Measurements from ENCODE around the gene MYH7B.

The MYH7B gene

GRCh38 chr20:34977365-34978091, 21.9 kb downstream of the MYH7B start:
- no peak for DNase-seq (ENCODE audit: low read depth)

GRCh38 chr20:34978092-34978744, 22.6 kb downstream of the MYH7B start:
- no peak for DNase-seq (ENCODE audit: low read depth)

- DNase-seq (ENCODE audit: low read depth): no peak
Observed at GRCh38 chr20:34979366-34980153, 23.9 kb downstream of the MYH7B start.

GRCh38 chr20:34980543-34981233, 25.0 kb downstream of the MYH7B start:
- DNase-seq (ENCODE audit: low read depth): no peak

GRCh38 chr20:34982270-34983088, 26.8 kb downstream of the MYH7B start:
- no peak for DNase-seq (ENCODE audit: low read depth)

- no peak for DNase-seq (ENCODE audit: low read depth)
Observed at GRCh38 chr20:34983089-34983820, 27.6 kb downstream of the MYH7B start.

GRCh38 chr20:34983995-34984735, 28.5 kb downstream of the MYH7B start:
- DNase-seq (ENCODE audit: low read depth): no peak

GRCh38 chr20:34984756-34985261, 29.1 kb downstream of the MYH7B start:
- DNase-seq (ENCODE audit: low read depth): no peak

GRCh38 chr20:34985461-34986310, 30.0 kb downstream of the MYH7B start:
- no peak for DNase-seq (ENCODE audit: low read depth)

GRCh38 chr20:34986311-34987287, 30.9 kb downstream of the MYH7B start:
- DNase-seq (ENCODE audit: low read depth): no peak

GRCh38 chr20:34987288-34988190, 31.9 kb downstream of the MYH7B start:
- DNase-seq (ENCODE audit: low read depth): no peak

- DNase-seq (ENCODE audit: low read depth): no peak
Observed at GRCh38 chr20:34988191-34988540, 32.5 kb downstream of the MYH7B start.

GRCh38 chr20:34989118-34989517, 33.5 kb downstream of the MYH7B start:
- no peak for DNase-seq (ENCODE audit: low read depth)

- DNase-seq (ENCODE audit: low read depth): no peak
Observed at GRCh38 chr20:34989670-34990069, 34.0 kb downstream of the MYH7B start.

GRCh38 chr20:34990231-34990630, 34.6 kb downstream of the MYH7B start:
- no peak for DNase-seq (ENCODE audit: low read depth)

GRCh38 chr20:34990661-34991214, 35.1 kb downstream of the MYH7B start:
- DNase-seq (ENCODE audit: low read depth): no peak
